ENCODE measurements around the gene REPIN1.
A peak's percentile ranks its signal among the peaks of the same experiment; 100 is the strongest.

REPIN1 gene

GRCh38 chr7:150378115-150378852 lies 9.7 kb downstream of the REPIN1 start (continued):
- TF ChIP-seq ZNF292 (tag by site-specific recombination; IDR thresholded peaks at IDR 0.05; ENCODE audit: borderline replicate concordance, low read depth) (no peak), SALL2 (tag by site-specific recombination; IDR thresholded peaks at IDR 0.05; ENCODE audit: borderline replicate concordance) (no peak), ZNF600 (tag by site-specific recombination; IDR thresholded peaks at IDR 0.05) (0 out of 2 replicates have a peak, but pooled peaks have one; percentile 56), ZNF169 (tag by site-specific recombination; IDR thresholded peaks at IDR 0.05) (no peak), INSM2 (tag by site-specific recombination; IDR thresholded peaks at IDR 0.05) (no peak), ZNF623 (tag by site-specific recombination; IDR thresholded peaks at IDR 0.05) (no peak), ZNF132 (tag by site-specific recombination; IDR thresholded peaks at IDR 0.05; ENCODE audit: borderline replicate concordance) (no peak), ZNF549 (tag by site-specific recombination; IDR thresholded peaks at IDR 0.05) (no peak), ZNF529 (tag by site-specific recombination; IDR thresholded peaks at IDR 0.05; ENCODE audit: insufficient replicate concordance) (no peak), ZNF561 (tag by site-specific recombination; IDR thresholded peaks at IDR 0.05; ENCODE audit: borderline replicate concordance) (no peak), ZNF112 (tag by site-specific recombination; IDR thresholded peaks at IDR 0.05) (no peak), ZNF2 (tag by site-specific recombination; IDR thresholded peaks at IDR 0.05) (no peak), ZNF621 (tag by site-specific recombination; IDR thresholded peaks at IDR 0.05) (no peak), ZNF362 (tag by site-specific recombination; IDR thresholded peaks at IDR 0.05) (no peak), ZNF18 (tag by site-specific recombination; IDR thresholded peaks at IDR 0.05) (no peak), AEBP2 (tag by site-specific recombination; IDR thresholded peaks at IDR 0.05; ENCODE audit: borderline replicate concordance) (no peak), ZNF266 (tag by site-specific recombination; IDR thresholded peaks at IDR 0.05; ENCODE audit: low read depth) (no peak), ZBTB26 (tag by site-specific recombination; optimal IDR thresholded peaks at IDR 0.05) (no peak), ZNF596 (tag by site-specific recombination; IDR thresholded peaks at IDR 0.05) (no peak), ZNF843 (tag by site-specific recombination; IDR thresholded peaks at IDR 0.05) (peak; percentile 20; the same call in 1 of the 2 replicates), ZNF777 (tag by site-specific recombination; IDR thresholded peaks at IDR 0.05; ENCODE audit: borderline replicate concordance) (no peak), ZNF223 (tag by site-specific recombination; IDR thresholded peaks at IDR 0.05) (no peak), MZF1 (tag by site-specific recombination; IDR thresholded peaks at IDR 0.05; ENCODE audit: borderline replicate concordance) (no peak), ZFP41 (tag by site-specific recombination; IDR thresholded peaks at IDR 0.05; ENCODE audit: borderline replicate concordance) (no peak), ZFP69B (tag by site-specific recombination; IDR thresholded peaks at IDR 0.05) (no peak), ZNF768 (tag by site-specific recombination; IDR thresholded peaks at IDR 0.05) (no peak), ZNF449 (tag by site-specific recombination; IDR thresholded peaks at IDR 0.05) (peak; percentile 57; the same call in 1 of the 2 replicates), ZNF416 (tag by site-specific recombination; IDR thresholded peaks at IDR 0.05) (no peak; the same call in 1 of the 2 replicates), ZNF10 (tag by site-specific recombination; IDR thresholded peaks at IDR 0.05) (no peak), ZSCAN5A (tag by site-specific recombination; IDR thresholded peaks at IDR 0.05) (no peak)
